RWPE1 (cell line): Measurements from ENCODE around the gene KRT33A.

Experiments used
- CTCF ChIA-PET: fragments of 350-600 bp; sonication (Branson Sonifier 250); formaldehyde crosslinking; extraction: SDS; loops from one replicate; lab custom pipeline; 2021; lab: Yijun Ruan, JAX
- POLR2A ChIA-PET: fragments of 400-600 bp; formaldehyde crosslinking; extraction: SDS; loops from one replicate; lab custom pipeline; 2020; ENCODE audit warnings: antibody characterized with exemption; ENCODE audit not compliant: low non-redundant PET; lab: Yijun Ruan, JAX
- DNase-seq: peaks from one replicate; pipeline ENCODE4 v3.0.0; 2012; ENCODE audit warnings: low spot score
- H3K27ac ChIP-seq: fragments of 450-650 bp; 2 replicates; pipeline ENCODE4 v1.5.1; 2017
- TF ChIP-seq, protein P1 (sequence below): fragments of 450-650 bp; conservative IDR thresholded peaks from 2 replicates; pipeline ENCODE4 v1.5.1; 2017; ENCODE audit warnings: low read depth, mild to moderate bottlenecking

KRT33A gene

DNA sequence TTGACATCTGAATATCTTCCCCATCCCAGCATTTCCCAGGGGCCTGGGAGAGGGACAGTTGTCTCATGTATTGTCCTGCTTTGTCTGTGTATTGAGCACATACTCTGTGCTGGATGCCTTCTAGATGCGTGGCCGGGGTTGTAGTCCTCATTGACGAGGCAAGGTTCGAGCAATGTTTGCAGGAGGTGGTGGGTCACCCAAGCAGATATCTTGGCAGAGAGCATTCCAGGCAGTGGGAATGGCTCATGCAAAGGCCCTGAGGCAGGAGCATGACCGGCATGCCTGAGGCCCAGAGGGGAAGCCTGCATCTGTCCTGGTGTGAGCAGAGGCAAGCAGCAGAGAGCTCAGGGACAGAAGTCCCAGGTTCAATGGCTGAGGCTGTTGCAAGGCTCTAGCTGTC lies 17.5 kb downstream of the KRT33A start:
- no peak for DNase-seq
- TF ChIP-seq, protein P1, sequence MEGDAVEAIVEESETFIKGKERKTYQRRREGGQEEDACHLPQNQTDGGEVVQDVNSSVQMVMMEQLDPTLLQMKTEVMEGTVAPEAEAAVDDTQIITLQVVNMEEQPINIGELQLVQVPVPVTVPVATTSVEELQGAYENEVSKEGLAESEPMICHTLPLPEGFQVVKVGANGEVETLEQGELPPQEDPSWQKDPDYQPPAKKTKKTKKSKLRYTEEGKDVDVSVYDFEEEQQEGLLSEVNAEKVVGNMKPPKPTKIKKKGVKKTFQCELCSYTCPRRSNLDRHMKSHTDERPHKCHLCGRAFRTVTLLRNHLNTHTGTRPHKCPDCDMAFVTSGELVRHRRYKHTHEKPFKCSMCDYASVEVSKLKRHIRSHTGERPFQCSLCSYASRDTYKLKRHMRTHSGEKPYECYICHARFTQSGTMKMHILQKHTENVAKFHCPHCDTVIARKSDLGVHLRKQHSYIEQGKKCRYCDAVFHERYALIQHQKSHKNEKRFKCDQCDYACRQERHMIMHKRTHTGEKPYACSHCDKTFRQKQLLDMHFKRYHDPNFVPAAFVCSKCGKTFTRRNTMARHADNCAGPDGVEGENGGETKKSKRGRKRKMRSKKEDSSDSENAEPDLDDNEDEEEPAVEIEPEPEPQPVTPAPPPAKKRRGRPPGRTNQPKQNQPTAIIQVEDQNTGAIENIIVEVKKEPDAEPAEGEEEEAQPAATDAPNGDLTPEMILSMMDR, result no peak
- POLR2A ChIA-PET, result no interaction called here
- H3K27ac ChIP-seq, result no peak overlapping the region
- CTCF ChIA-PET, result interaction anchor here (0.7 kb wide), 1 partner anchor 175 kb away, joined by 3 read pairs; no protein-coding TSS in a partner anchor

DNA sequence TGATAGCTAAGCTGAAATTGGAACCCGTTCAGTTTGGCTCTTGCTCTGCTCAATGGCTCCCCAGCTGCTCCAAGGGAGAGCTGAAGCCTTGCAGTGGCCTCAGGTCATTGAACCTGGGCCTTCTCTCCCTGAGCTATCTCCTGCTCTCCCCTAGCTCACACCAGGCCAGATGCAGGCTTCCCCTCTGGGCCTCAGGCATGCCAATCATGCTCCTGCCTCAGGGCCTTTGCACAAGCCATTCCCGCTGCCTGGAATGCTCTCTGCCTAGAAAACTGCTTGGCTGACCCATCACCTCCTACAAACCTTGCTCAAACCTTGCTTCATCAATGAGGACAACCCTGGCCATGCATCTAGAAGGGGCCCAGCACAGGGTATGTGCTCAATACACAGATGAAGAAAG lies 18.4 kb downstream of the KRT33A start:
- POLR2A ChIA-PET, result interaction anchor here (0.6 kb wide), 1 partner anchor 42 kb away, joined by 3 read pairs; no protein-coding TSS in a partner anchor
- DNase-seq, result no peak
- no peak overlapping the region for H3K27ac ChIP-seq
- CTCF ChIA-PET, result interaction anchor here (0.7 kb wide), 1 partner anchor 316 kb away, joined by 3 read pairs; no protein-coding TSS in a partner anchor
- TF ChIP-seq, protein P1, result no peak

DNA sequence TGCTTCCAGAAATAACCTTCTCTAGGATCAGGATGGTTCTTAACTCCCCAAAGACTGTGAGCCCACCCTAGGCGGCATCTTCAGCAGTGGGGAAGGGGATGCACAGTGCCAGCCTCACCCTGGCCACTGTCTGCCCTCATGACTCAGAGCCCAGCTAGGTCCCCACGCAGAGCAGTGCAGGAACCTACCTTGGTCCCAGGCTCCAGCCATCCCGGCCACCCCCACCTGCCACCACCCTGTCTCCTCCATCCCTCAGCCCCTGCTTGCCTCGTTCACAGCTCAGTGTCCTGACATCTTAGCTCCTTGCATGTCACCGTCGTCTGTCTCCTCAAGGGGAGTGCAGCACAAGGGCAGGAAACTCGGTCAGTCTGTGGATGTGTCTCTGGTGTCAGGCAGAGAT lies 19.0 kb downstream of the KRT33A start:
- DNase-seq, result no peak
- no peak overlapping the region for H3K27ac ChIP-seq
- TF ChIP-seq, protein P1, result no peak
- POLR2A ChIA-PET, result interaction anchor here (0.6 kb wide), 1 partner anchor 42 kb away, joined by 3 read pairs; no protein-coding TSS in a partner anchor
- CTCF ChIA-PET, result interaction anchor here (0.6 kb wide), 1 partner anchor 9 kb away, joined by 3 read pairs; no protein-coding TSS in a partner anchor

DNA sequence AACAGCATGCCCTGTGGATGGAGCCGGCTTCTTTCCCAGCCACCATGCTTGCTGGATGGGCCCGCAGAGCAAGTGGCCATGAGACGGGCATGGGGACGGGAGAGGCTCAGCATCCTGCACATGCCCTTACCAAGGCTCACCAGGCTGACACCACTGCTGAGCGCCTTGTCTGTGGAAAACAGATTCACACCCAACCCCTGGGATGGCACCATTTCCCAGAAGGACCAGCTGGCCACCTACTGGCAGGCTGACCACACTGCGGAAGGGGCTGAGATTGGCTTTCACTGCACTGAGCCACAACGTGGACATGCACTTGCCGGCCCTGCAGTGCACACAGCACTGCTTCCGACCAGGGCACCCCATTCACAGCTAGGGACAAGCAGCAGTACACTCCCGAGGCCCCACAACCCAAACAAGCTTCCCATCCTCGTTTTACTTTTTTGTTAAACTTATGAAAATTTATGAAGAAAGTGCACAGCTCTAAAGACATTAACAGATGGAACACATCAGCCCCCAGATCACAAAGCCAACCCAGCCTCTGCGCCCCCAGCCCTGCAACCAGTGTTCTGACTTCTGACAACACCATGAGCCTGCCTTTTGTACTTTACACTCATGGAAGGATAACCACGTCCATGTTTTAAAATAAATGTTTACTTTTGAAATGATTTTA lies 21.2 kb downstream of the KRT33A start:
- H3K27ac ChIP-seq, result no peak overlapping the region
- DNase-seq, result peak; percentile 49
- TF ChIP-seq, protein P1, result peak; percentile 73
- ChIA-PET POLR2A (no interaction called here), CTCF (interaction anchor here (0.6 to 1.3 kb wide), 12 partner anchors 10 to 351 kb away, joined by 3 to 7 read pairs (median 3); partner anchors contain the start of genes KRTAP16-1 and KRTAP17-1)

DNA sequence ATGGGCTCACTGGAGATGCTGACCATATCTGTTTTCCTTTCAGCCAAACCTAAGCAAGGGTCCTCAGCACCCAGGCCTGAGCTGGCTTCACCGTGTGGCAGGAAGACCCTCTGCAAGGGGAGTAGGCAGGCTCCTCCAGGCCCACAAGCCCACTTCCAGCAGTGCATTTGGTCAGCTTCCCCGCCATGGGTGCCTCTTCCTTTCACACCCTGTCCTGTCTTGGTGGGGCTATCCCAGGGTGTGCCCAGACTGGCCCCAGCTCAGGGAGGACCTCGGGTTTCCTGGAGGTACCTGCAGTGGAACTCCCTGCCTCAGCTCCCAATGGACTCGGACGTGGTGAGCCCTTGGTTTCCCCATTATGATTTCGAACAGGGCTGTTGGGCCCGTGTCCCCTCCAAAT lies 22.4 kb downstream of the KRT33A start:
- ChIA-PET POLR2A (no interaction called here), CTCF (interaction anchor here (0.6 to 1.3 kb wide), 5 partner anchors 11 to 545 kb away, joined by 3 to 4 read pairs (median 4); no protein-coding TSS in a partner anchor)
- no peak for DNase-seq
- TF ChIP-seq, protein P1, result no peak
- no peak overlapping the region for H3K27ac ChIP-seq

DNA sequence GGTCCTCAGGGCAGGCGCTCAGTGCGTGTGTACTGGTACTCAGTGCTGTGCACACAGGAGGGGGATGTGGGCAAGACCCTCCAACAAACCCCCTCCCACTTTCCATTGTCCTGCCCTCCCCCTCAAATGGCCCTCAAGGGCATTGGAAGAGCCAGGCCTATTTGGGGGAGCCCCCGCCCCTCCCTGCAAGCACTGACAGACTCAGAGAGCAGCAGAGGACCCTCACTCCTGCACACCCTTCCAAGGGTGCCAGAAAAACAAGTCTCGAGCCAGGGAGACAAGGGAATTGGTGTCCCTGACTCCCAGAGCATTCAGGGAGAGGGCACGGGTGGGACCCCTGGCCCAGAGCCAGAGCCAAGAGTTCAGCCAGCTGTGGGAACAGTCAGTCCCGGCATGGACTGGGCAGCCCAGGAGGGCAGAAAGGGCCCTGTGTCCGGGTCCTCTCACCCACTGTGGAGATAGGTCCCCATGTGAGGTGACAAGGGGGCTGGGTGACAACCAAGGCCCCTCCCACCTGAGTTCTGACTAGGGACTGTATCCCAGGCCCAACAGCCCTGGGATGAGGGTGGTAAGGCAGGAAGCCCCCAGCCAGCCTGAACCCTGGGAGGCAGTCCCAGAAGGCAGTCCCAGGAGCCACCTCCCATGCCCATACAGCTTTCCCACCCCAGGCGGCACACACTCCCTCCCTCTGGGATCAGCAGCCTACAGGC lies 23.1 kb downstream of the KRT33A start:
- TF ChIP-seq, protein P1, result no peak
- DNase-seq, result no peak
- CTCF ChIA-PET, result interaction anchor here (0.6 kb wide), 1 partner anchor 532 kb away, joined by 3 read pairs; no protein-coding TSS in a partner anchor
- H3K27ac ChIP-seq, result peak overlapping the region; percentile 10
- POLR2A ChIA-PET, result no interaction called here
